ENCODE data around the gene ZBED6.
"Not testable (repeated sequence)": the region's sequence is repeated elsewhere in the genome, so short reads cannot be mapped to it uniquely, and the experiment has no call there.

ZBED6 gene

GRCh38 chr1:203795441-203796235 is at the start of gene ZBED6, which contains the start of gene ZC3H11A:
ZBED6 (plus strand) TSS chr1:203795623; CDS start chr1:203797523, 1,900 bp downstream.
ZC3H11A (plus strand) TSS chr1:203795623; CDS start chr1:203817071, 21,448 bp downstream.
- peak; percentile 99 for DNase-seq

GRCh38 chr1:203746281-203746680 is 49.1 kb upstream of the ZBED6 start:
- no peak for DNase-seq

GRCh38 chr1:203751051-203751450 is 44.4 kb upstream of the ZBED6 start:
- no peak for DNase-seq

- DNase-seq = not testable (repeated sequence)
Observed at GRCh38 chr1:203751618-203752361, 43.6 kb upstream of the ZBED6 start.

- DNase-seq = peak; percentile 24 to 34
Observed at GRCh38 chr1:203754455-203754864, 41.0 kb upstream of the ZBED6 start.

- peak in 1 of 2 donors; percentile 28 for DNase-seq
Observed at GRCh38 chr1:203756036-203756435, 39.4 kb upstream of the ZBED6 start.

GRCh38 chr1:203758749-203759148 is 36.7 kb upstream of the ZBED6 start:
- not testable (repeated sequence) for DNase-seq

GRCh38 chr1:203760506-203760905 is 34.9 kb upstream of the ZBED6 start:
- no peak for DNase-seq

GRCh38 chr1:203761958-203762357 is 33.5 kb upstream of the ZBED6 start:
- DNase-seq = not testable (repeated sequence)

GRCh38 chr1:203763505-203763904 is 31.9 kb upstream of the ZBED6 start:
- no peak for DNase-seq

GRCh38 chr1:203764105-203765028 is 31.1 kb upstream of the ZBED6 start:
- no peak for DNase-seq

- peak; percentile 67 to 87 for DNase-seq
Observed at GRCh38 chr1:203765029-203765837, 30.2 kb upstream of the ZBED6 start, which contains the start of gene LAX1. LAX1 (plus strand) TSS chr1:203765183; CDS start chr1:203765566, 383 bp downstream.

GRCh38 chr1:203768256-203768655 is 27.2 kb upstream of the ZBED6 start:
- DNase-seq = peak in 1 of 2 donors; percentile 26

- DNase-seq = peak in 1 of 2 donors; percentile 73
Observed at GRCh38 chr1:203769505-203770343, 25.7 kb upstream of the ZBED6 start.

GRCh38 chr1:203771901-203772301 is 23.5 kb upstream of the ZBED6 start:
- DNase-seq = no peak

- no peak for DNase-seq
Observed at GRCh38 chr1:203772836-203773235, 22.6 kb upstream of the ZBED6 start.

GRCh38 chr1:203776636-203777035 is 18.8 kb upstream of the ZBED6 start:
- DNase-seq = no peak

- DNase-seq = no peak
Observed at GRCh38 chr1:203777596-203777995, 17.8 kb upstream of the ZBED6 start.

- no peak for DNase-seq
Observed at GRCh38 chr1:203778146-203778545, 17.3 kb upstream of the ZBED6 start.

- DNase-seq = no peak
Observed at GRCh38 chr1:203778789-203779188, 16.6 kb upstream of the ZBED6 start.

- no peak for DNase-seq
Observed at GRCh38 chr1:203781962-203782361, 13.5 kb upstream of the ZBED6 start.
